HG02981 (cell line): ENCODE measurements around the gene RBPJ.

ENCODE experiments used
- ATAC-seq: cut with Tn5 transposase; IDR thresholded peaks from one replicate; pipeline ENCODE4 v1.9.1; 2021; ENCODE audit warnings: mild to moderate bottlenecking, moderate library complexity; ENCODE audit not compliant: unreplicated experiment

The RBPJ gene

DNA sequence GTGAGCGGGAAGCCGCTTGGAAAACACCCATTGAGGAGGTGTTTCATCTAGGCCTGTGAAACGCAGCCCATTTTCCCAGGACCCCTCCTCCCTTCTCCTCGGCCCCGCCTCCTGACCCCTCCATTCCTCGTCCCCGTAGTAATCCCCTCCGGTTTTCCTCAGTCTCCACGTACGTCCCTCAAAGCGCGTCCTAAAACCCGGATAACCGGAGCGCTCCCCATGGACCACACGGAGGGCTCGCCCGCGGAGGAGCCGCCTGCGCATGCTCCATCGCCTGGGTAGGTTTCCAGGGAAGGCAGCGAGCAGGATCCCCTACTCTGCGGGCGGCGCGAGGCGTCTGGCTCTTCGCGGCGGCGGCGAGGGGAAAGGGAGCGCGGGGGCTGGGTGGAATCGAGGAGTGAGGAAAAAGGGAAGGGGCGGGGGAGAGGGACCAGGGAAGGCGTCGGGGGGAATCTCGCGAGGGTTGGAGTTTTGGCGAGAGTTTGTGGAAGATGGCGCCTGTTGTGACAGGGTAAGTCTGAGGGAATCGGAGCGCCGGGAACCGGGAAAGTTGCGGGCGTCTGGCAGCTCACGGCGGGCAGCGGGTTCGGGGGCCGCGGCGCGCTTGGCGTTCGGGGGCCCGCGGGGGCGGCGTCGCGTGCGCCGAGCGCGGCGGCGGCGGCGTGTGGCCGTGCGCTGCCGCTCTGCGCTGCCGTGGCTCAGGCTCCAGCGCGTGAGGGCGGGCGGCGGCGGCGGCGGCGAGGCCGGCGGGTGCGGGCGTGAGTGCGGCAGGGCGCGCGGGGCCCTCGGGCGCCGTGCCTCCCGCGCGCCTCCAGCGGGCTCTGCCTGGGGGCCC, at the start of gene RBPJ:
Gene RBPJ, plus strand, starts transcription at position 477 of the 835 bp plus-strand sequence. Its CDS starts 15 bp downstream, at position 492.
- ATAC-seq = peak; percentile 22

DNA sequence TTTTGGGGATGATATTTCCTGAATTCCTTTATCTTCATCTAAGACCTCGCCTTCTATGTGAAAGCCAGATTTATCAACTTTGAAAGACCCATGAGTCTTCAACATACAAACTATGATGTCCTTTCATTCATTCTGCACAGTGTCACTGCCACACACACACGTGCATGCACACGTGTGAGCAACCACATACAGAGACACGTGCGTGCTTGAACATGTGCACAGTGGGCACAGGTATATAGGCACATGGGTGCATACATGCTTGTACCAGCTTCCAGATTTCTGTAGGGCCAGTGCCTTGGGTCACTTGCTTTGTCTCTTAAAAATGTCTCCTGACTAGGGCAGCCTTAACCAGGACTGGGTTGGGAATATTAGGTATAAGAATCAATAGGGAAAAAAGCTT, 49.1 kb upstream of the RBPJ start:
- no peak for ATAC-seq

DNA sequence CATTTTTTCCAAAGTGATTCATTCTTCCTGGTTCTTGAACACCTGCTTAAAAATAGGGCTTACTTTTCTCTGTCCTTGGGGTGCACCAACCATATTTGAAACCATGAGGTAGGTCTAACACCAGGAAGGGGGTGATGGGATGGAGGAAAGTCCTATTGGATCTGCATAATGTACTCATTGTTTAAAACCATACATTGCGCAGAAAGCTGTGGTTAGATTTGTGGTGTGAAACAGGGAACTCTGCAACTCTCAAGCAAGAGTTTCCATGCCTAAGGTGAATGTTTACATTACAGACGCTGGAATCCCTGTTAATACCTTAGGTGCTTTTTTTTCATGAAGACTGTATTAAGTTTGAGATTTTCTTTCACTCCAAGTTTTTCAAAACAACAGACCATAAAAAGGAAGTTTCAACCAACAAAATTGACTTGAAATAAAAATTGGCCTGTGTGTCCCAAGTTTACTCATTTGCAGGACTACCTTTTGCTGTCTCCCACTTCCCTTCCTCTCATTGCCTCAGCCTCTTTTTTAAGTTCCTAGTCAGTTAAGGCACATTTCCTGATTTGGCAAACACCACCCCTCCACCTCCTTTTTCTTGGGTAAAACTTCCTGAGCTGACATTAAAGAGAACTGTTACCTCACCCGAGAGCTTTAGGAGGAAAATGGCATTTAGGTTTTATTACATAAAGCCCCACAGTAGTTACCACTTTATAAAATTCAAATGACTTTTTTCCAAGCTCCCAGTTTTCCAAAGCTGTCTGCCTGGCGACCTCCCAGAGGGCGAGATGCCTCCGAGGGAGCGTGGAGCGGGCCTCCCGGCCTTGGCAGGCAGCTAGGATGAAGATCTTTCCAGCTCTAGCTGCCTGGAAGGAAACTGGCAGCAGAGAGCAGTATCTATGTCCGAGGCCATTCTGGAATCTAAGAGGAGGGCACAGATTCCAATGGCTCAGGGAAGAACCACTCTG, 47.9 kb upstream of the RBPJ start:
- no peak for ATAC-seq

DNA sequence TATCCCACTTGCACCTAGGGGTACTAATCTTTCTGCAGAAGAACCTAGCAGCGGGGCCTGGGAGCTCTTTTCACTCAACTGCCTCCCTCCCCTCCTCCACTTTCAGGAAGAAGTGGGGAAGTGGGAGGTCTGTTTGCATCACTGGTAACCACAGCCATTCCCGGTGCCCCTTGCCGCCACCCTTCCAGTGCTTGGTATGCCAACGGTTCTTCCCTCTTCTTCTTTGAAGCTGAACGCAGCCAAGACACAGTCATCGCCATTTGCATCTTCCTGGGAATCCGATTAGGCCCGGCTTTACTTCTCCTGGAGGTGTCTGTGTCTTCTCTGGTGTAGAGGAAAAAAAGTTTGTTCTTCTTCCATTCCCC, 47.2 kb upstream of the RBPJ start:
- ATAC-seq = no peak

DNA sequence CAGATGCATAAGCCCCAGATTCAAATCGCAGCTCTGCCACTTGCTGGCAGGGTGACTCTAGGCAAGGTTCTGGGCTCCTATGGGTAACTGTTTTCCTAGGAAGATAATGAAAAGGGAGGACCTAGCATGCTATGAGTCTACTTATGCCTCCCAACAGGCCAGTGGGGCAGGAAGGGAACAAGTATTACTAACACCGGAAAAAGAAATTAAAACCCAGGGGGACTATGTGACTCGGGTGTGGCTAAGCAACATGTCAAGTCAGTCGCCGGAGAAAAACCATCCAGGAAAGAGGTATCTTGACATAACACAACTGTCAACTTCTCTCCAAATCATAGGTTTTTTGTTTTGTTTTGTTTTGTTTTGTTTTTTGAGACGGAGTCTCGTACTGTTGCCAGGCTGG, 45.5 kb upstream of the RBPJ start:
- no peak for ATAC-seq

- no peak for ATAC-seq
These were observed 41.4 kb upstream of the RBPJ start for GRCh38 chr4:26279446-26279845.

- ATAC-seq = no peak
These were observed 38.9 kb upstream of the RBPJ start for GRCh38 chr4:26281881-26282280.

DNA sequence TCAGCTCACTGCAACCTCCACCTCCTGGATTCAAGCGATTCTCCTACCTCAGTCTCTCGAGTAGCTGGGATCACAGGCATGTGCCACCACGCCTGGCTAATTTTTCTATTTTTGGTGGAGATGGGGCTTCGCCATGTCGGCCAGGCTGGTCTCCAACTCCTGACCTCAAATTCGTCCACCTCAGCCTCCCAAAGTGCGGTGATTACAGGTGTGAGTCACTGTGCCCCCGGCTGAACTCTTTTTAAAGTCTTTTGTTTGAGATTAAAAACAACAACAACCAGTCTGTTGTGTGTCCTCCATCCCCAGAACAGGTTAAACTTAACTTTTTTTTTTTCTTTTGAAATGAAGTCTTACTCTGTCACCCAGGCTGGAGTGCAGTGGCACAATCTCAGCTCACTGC, 36.3 kb upstream of the RBPJ start:
- no peak for ATAC-seq

GRCh38 chr4:26285272-26285671, 35.5 kb upstream of the RBPJ start:
- no peak for ATAC-seq

DNA sequence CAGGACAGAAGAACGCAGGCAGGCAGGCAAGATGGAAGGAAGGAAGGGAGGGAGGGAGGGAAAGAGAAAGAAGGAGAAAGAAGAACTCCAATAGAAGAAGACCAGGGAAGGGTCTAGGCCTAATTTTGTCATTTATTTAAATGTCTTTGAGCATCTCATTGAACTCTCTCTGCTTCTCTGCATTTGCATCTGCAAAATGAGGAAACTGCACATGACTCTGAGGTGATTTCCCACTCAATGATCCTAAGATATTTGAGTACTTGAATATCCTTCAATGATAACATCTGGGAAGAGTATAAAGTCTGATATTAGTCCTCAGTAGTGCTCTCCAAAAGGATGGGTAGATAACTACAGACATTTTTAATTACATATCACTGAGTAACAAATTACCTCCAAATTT, 33.1 kb upstream of the RBPJ start:
- no peak for ATAC-seq

DNA sequence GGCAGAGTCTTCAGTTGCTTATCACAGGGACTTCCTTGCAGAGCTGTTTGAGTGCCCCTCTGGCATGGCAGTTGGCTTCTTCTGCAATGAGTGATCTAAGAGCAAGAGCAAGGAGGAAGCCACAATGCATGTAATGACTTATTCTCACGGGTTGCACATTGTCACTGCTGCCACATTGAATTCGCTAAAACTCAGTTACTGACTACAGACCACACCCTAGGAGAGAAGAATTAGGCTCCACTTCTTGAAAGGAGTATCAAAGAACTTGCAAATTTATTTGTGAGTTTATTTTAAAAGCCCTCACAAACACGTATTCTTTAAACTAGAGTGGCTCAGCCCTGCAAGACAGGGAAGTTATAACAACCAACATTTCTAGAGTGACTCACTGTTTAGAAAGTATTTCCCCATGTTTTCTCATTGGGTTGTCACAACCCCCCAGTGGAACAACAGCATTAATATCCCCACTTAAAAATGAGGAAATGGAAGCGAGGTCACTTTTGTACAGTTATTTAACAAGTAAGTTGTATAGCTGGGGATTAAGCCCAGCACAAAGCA, 32.4 kb upstream of the RBPJ start:
- ATAC-seq = peak; percentile 77

GRCh38 chr4:26289401-26289800, 31.4 kb upstream of the RBPJ start:
- no peak for ATAC-seq

- ATAC-seq = no peak
These were observed 30.5 kb upstream of the RBPJ start for GRCh38 chr4:26290321-26290720.

DNA sequence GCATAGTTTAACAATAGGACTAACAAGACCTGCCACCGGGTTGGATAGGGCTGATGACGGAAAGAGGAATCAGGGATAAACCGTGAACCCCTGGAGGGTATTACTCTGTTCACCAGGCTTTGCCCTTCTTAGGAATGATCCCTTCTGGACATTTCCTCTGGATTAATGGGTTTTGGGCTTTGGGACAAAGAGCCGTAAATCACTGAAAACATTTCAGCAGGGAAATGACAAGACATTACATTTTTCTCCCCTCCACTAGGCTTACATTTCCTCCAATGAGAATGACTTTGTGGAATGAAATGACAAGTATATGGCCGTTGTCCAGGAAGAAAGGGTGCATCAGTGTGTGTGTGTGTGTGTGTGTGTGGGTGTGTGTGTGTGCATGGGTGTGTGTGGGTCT, 25.9 kb upstream of the RBPJ start:
- ATAC-seq = no peak

DNA sequence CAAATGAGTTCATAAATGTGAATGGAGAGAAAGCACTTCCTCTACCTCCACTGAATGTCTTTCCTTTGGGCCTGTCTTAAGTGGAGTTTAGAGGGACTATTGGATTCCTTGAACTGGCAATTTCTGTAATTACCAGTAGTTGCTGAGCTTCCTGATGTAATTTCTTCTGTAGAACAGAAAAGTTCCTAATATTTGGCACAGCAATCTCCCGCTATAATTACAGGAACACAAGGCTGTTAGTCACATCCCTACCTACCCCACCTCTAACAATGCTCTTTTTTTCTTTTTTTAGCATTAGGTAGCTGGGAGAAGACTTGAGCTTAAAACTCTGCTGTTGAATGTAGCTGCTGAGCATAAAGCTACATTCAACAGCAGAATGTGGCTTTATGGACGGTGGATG, 24.8 kb upstream of the RBPJ start:
- ATAC-seq = no peak

DNA sequence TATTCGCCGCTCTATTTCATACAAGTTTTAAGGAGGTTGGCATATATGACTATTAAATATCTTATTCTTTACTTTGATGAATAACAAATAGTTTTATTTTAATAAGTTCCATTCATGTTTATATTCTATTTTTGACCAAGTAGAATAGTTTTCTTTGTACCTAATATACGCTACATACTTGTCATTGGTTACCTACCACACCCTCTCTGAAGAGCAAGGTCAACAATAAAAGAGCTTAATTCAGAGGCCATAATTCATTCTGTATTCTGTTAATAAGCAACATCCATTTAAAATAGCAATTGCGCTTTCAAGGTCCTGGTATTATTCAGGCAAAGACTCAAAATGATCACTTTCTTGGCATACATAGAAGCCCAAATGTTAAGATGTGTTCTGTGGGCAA, 24.3 kb upstream of the RBPJ start:
- no peak for ATAC-seq

- no peak for ATAC-seq
These were observed 23.6 kb upstream of the RBPJ start for GRCh38 chr4:26297219-26297618.

DNA sequence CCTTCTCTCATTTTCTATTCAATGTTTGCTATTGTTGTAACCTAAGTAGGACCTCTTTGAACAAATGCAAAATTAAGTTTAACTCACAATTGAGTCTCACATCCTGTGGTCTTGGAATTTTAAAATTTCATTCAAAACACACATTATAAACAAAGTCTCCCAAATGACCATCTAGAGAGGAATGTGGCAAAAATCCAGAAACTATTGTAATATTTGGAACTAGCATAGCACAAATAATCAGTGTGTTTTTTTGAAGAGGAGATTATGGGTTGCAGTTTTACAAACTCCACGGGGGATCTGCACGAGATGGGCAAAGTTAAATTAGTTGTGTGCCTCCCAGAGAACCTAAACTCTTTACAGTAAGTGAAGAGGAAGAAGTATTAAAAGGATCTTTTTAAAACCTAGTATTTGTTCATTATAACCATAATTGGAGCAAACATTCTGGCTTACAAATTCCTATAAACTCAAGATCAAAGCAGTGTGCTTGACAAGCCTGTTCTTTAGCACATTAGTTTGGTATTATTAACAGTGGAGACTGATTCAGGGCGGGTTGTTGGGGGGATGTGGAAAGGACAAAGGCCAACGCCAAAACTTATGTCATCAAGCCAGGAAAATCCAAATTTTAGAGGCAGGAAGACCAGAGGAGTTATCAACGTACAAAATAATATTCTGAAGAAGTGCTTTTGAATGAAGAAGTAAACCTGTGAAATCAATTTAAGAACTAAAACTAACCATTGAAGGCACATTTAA, 22.4 kb upstream of the RBPJ start:
- ATAC-seq = no peak

GRCh38 chr4:26299254-26299882, 21.4 kb upstream of the RBPJ start:
- no peak for ATAC-seq
